ENCODE measurements around the gene ATOSB.
A peak's percentile ranks its signal among the peaks of the same experiment; 100 is the strongest.

ATOSB gene

GRCh38 chr9:35112257-35113020 lies 3.2 kb downstream of the ATOSB start:
- DNase-seq, result peak; percentile 79

GRCh38 chr9:35111001-35111933 lies 4.4 kb downstream of the ATOSB start:
- DNase-seq, result peak; percentile 99

GRCh38 chr9:35110327-35110761 lies 5.3 kb downstream of the ATOSB start:
- DNase-seq, result peak; percentile 66

- no peak for DNase-seq
Observed at GRCh38 chr9:35108946-35109575, 6.6 kb downstream of the ATOSB start.

GRCh38 chr9:35108461-35108860 lies 7.2 kb downstream of the ATOSB start:
- no peak for DNase-seq

- DNase-seq, result no peak
Observed at GRCh38 chr9:35107297-35108290, 8.1 kb downstream of the ATOSB start.

- DNase-seq, result no peak
Observed at GRCh38 chr9:35106343-35106730, 9.3 kb downstream of the ATOSB start.

GRCh38 chr9:35105571-35106342 lies 9.9 kb downstream of the ATOSB start:
- no peak for DNase-seq

GRCh38 chr9:35105126-35105525 lies 10.5 kb downstream of the ATOSB start:
- DNase-seq, result no peak

GRCh38 chr9:35104586-35104985 lies 11.1 kb downstream of the ATOSB start:
- no peak for DNase-seq

GRCh38 chr9:35103660-35104191 lies 11.9 kb downstream of the ATOSB start:
- no peak for DNase-seq

GRCh38 chr9:35102769-35103659 lies 12.6 kb downstream of the ATOSB start, which contains the start of gene STOML2:
Gene STOML2 (minus strand): TSS chr9:35103131. CDS start chr9:35103094, 37 bp downstream.
- DNase-seq, result peak; percentile 95

- DNase-seq, result no peak
Observed at GRCh38 chr9:35102465-35102768, 13.2 kb downstream of the ATOSB start.

- no peak for DNase-seq
Observed at GRCh38 chr9:35097573-35097972, 18.1 kb downstream of the ATOSB start.

- DNase-seq, result peak; percentile 82
Observed at GRCh38 chr9:35096035-35096849, 19.4 kb downstream of the ATOSB start, which contains the start of gene PIGO. Gene PIGO (minus strand): TSS chr9:35096591. CDS start chr9:35095565, 1,026 bp downstream.

GRCh38 chr9:35091536-35091935 lies 24.1 kb downstream of the ATOSB start:
- no peak for DNase-seq

GRCh38 chr9:35089434-35089833 lies 26.2 kb downstream of the ATOSB start:
- no peak for DNase-seq

- DNase-seq, result no peak
Observed at GRCh38 chr9:35085078-35085477, 30.6 kb downstream of the ATOSB start.

Data from fibroblast of skin of right biceps (primary cell).